Bronchial epithelial cell (primary cell): ENCODE results near the gene TOM1L1. TPM values are rescaled to one million over a fixed set of nuclear protein-coding genes. Genes with fewer than 3 reads are reported as not detected.

Experiments
- DNase-seq: peaks from one replicate; pipeline ENCODE4 v3.0.0-alpha.2; 2010; ENCODE audit warnings: low read depth
- FAIRE-seq: peaks from 2 replicates; lab custom pipeline; 2011; peaks lifted over from hg19 to GRCh38; lab: Jason Lieb, UNC
- H3K27me3 ChIP-seq: 2 replicates; pipeline ENCODE4 v1.5.1; 2011; ENCODE audit warnings: low read length; ENCODE audit not compliant: control insufficient read depth, insufficient read depth
- H3K36me3 ChIP-seq: 2 replicates; pipeline ENCODE4 v1.5.1; 2011; ENCODE audit warnings: low read length; ENCODE audit not compliant: control insufficient read depth, insufficient read depth
- H3K4me3 ChIP-seq: 2 replicates; pipeline ENCODE4 v1.5.1; 2011; ENCODE audit warnings: mild to moderate bottlenecking, low read depth, low read length, control low read depth
- total RNA-seq: library from RNA; depleted of rRNA; stranded (reverse); fragments of >200 nt; gene quantifications from 2 replicates; pipeline ENCODE4 v1.2.1, GENCODE V29; 2014
- TF ChIP-seq, protein P1 (sequence below): IDR thresholded peaks from 2 replicates; pipeline ENCODE4 v1.5.1; 2011; ENCODE audit warnings: mild to moderate bottlenecking, moderate library complexity, low read length, control low read depth, inconsistent platforms; ENCODE audit not compliant: insufficient read depth, severe bottlenecking

TOM1L1 gene
- total RNA-seq, 1 donor from 2014 or later: 60.3 TPM

DNA sequence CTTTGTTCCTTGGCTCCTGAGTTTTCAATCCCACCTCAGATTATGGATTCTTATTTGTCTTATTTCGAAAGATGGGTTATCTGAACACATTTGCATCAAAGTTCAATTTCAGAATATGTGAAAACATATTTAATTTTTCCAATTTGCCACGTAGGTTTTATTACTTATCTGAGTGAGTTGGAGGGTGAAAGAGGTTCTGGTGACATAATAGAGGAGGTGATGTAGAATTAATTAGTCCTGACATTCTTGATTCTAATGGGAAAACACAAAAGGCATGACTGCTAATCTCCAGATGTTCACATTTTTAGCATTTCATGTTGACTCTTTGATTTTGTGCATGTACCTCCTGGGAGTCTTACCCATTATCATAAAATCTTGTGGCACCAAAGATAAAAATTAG lies 9.1 kb downstream of the TOM1L1 start:
- H3K27me3 ChIP-seq: no peaks in the 10 kb centered on the region
- TF ChIP-seq, protein P1, sequence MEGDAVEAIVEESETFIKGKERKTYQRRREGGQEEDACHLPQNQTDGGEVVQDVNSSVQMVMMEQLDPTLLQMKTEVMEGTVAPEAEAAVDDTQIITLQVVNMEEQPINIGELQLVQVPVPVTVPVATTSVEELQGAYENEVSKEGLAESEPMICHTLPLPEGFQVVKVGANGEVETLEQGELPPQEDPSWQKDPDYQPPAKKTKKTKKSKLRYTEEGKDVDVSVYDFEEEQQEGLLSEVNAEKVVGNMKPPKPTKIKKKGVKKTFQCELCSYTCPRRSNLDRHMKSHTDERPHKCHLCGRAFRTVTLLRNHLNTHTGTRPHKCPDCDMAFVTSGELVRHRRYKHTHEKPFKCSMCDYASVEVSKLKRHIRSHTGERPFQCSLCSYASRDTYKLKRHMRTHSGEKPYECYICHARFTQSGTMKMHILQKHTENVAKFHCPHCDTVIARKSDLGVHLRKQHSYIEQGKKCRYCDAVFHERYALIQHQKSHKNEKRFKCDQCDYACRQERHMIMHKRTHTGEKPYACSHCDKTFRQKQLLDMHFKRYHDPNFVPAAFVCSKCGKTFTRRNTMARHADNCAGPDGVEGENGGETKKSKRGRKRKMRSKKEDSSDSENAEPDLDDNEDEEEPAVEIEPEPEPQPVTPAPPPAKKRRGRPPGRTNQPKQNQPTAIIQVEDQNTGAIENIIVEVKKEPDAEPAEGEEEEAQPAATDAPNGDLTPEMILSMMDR: no peak
- peaks cover 19% of the 10 kb centered on the region for H3K36me3 ChIP-seq
- no peak for FAIRE-seq
- DNase-seq: no peak
- H3K4me3 ChIP-seq: no peak overlapping the region

DNA sequence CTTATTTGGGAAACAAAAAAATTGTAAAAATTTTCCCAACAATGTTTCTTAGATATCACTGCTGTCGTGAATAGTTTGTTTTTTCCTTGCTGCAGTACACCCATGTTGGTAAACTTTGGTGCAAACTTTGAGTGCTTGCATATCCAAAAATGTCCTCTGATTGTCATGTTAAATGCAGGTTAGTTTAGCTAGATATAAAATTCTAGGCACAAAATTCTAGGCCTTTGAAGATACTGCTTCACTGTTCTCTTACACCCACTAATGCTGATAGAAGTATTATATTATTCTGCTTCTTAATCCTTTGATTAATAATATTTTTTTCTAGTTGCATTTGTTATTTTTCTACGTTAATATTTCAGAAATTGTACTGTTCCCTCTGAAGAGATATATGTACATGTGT lies 16.1 kb downstream of the TOM1L1 start:
- H3K36me3 ChIP-seq: peaks cover 21% of the 10 kb centered on the region

DNA sequence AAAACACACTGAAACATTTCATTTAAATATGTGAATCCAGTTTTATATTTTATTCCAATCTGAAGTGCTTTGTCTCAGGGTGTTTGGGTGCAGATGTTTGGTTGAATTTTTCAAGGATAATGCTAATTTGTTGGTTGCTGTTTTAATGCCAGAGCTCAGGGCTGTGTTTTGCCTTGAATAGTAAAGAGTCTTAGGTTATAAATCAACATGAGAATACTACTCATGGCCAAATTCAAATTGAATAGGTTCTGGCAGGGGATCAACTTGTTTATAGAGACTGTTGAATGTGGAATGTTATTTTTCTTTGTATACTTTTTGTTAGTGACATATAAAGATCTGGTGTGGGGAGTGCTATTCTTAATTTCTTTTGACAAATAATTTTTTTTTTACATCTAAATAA lies 18.8 kb downstream of the TOM1L1 start:
- H3K27me3 ChIP-seq: no peaks in the 10 kb centered on the region
- no peak for FAIRE-seq
- peaks cover 13% of the 10 kb centered on the region for H3K36me3 ChIP-seq
- TF ChIP-seq, protein P1: no peak
- no peak for DNase-seq
- H3K4me3 ChIP-seq: no peak overlapping the region

More for the DNA sequence above, 16.1 kb downstream of the TOM1L1 start:
- Histone ChIP-seq H3K27me3 (no peaks in the 10 kb centered on the region), H3K4me3 (no peak overlapping the region)
- TF ChIP-seq, protein P1: no peak
- no peak for FAIRE-seq
- DNase-seq: no peak

DNA sequence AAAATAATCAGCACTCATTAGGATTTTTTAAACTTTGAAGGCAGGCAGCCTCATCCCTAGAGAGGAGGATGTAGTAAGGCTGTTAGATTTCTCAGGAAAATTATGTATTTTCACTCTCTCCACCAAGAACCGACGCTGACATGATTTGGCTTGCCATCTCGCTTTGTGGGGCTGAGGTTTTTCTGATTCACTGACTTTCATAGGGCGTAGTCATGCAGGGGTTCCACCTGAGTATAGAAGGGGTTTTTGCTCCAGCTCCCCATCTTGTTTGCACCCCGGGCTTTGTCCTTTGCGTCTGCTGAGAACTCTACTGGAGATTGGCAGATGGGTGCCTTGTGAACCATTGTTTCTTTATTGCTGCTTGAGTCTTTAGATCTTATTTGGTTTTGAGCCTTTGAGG lies 20.2 kb downstream of the TOM1L1 start:
- H3K36me3 ChIP-seq: peaks cover 8% of the 10 kb centered on the region
- TF ChIP-seq, protein P1: no peak
- no peak for DNase-seq
- no peak for FAIRE-seq
- H3K27me3 ChIP-seq: no peaks in the 10 kb centered on the region
- H3K4me3 ChIP-seq: no peak overlapping the region

DNA sequence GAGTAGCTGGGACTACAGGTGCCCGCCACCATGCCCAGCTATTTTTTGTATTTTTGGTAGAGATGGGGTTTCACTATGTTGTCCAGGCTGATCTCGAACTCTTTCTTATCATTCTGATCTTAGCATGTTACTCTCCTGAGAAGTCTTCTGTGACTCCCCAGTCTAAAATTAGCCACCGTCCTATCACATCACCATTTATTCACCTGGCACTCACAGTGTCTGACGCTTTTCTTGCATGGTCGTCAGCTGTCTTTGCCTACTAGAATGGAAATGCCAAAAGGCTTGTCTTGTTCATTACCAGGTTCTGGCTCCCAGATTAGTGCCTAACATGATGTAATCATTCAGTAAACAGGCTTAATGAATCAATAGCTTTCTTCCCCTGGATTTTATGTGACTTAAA lies 23.8 kb downstream of the TOM1L1 start:
- no peaks in the 10 kb centered on the region for H3K27me3 ChIP-seq
- no peak for FAIRE-seq
- DNase-seq: no peak
- H3K4me3 ChIP-seq: no peak overlapping the region
- TF ChIP-seq, protein P1: no peak
- peaks cover 12% of the 10 kb centered on the region for H3K36me3 ChIP-seq

DNA sequence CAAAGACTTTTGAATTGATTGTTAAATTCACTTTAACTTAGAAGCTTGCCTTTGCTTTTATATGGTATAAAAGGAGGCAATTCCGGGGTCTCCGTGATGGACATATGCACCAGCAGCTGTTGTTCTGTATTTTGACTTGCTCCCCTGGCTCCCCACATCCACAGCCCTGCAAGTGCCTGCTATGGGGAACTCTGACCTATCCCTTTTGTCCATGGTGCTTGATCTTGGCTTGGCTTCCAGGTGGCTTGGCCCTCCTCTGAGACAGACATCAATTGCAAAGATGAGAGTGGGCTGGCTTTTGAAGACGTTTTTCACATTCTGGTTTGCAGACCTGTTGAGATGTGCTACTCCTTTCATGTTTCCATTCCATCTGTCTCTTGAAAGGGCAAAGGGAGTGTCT lies 26.9 kb downstream of the TOM1L1 start:
- Histone ChIP-seq H3K36me3 (peaks cover 14% of the 10 kb centered on the region), H3K4me3 (no peak overlapping the region), H3K27me3 (no peaks in the 10 kb centered on the region)
- TF ChIP-seq, protein P1: no peak
- FAIRE-seq (no peak), DNase-seq (no peak)
